ACHN (cell line): ENCODE results near the gene PTK6.

ENCODE experiments used
- DNase-seq: peaks from one replicate; pipeline ENCODE4 v3.0.0-alpha.2; 2015
- in situ Hi-C: cut with HindIII; loops from 2 replicates; pipeline ENCODE4 v1.10.0; 2017; ENCODE audit warnings: low sequenced_read_pairs, low pct_ligation_motif_present, low pct_unique_long_range_greater_than_20kb

Gene PTK6

DNA sequence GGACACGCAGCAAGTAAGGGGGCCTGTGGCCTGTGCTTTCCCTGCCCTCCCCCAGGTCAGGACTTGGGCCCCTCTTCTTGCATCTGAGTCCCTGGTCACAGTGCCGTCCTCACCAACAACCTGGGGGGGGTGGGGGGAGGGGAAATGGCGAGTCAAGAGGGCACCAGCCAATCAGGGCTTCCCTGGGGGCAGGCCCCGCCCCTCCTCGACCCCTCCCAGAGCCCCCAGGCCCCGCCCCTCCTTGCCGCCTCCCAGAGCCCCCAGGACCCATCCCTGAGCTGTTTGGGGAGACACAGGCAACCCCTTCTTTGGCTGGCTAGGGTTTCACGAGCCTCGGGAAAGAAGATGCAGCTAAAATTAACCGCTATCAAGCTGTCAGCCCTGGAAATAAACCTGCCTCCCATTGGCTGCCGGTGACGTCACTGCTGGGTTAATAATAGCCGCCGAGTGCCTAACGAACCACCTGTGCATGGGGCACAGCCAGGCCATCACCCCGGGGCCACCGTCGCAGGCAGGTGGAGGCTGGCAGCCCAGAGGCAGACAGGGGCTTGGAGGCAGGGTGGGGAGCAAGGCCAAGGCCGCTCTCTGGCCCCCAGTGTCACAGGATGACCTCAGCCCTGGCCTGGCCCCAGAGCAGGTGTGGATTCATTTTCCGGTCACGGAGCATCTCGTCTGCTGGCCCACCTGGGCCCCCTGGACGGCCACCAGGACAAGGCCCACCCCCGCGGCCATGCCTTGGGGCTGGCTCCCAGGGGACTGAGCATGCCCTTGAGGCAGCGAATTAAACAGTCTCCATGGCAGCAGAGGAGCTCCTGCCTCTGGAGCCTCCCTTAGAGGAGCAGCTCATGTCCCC, 35.1 kb downstream of the PTK6 start:
- in situ Hi-C loops, result no loop called here
- DNase-seq, result no peak

DNA sequence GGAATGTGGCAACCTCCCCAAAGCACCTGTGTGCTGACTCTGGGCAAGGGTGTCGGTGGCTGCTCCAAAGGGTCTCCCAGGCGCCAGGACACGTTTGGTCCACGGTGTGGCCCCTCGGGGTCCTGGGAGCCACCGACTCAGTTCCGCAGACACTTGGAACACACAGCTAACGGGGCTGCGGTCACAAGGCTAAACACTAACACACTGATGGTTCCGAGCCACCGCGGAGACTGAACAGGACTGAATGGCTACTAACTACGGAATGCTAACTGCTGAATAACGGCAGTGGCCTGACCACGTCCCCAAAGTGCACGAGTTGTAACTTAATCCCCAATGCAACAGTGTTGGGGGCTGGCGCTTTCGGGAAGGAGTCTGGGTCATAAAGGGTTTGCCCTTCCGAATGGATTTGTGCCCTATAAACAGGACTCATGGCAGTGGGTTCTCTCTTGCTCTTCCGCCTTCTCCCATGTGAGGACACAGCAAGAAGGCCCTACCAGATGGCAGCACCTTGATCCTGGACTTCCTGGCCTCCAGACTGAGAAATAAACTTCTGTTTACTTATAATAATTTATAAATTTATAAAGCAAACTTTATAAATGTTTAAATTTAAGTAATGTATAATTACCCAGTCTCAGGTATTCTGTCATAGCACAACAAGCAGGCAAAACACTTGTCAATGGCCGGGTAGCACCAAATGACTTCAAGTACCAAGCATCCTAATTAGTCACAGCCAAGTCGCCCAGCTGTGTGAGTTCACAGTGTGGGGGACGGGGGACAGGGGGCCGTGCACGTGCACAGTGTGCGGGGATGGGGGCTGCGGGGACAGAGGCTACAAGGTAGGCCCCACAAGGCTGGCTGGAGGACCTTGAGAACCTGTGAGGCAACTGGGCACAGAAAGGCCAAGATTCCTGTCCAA, 36.0 kb downstream of the PTK6 start:
- in situ Hi-C loops, result no loop called here
- no peak for DNase-seq

DNA sequence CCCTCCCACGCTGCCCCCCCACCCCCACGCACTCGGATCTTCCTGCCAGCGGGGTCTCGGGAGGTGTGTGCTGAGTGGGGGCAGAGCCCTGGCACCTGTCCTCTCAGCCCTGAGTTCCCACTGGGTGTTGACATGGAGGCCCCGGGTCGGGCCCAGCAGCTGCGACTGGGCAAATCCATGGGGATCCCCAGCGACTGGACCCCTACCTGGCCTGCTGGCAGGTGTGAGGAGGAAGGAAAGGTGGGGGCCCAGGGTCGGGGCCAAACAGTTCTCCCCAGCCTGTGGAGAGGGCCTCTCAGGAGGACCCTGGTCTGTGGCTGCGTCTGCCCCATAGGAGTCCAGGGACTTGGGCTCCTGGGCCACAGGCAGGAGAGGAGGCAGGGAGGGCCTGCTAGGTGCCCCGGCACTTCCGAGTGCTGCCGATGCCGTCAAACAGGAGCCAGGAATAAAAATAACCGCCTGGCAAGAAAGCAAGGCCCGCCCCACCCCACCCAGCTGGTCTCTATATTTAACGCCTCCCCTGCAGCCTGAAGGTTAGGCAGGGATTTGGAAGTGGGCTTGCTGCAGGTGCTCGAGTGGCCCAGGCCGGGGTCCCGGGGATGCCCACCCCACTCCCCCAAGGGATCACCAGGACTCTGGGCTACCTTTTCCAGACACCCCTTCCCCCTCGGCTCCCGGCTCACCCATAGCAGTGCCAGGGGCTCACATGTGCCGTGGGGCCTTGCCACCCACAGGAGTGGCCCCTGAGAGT, 36.9 kb downstream of the PTK6 start:
- in situ Hi-C loops, result no loop called here
- DNase-seq, result no peak

DNA sequence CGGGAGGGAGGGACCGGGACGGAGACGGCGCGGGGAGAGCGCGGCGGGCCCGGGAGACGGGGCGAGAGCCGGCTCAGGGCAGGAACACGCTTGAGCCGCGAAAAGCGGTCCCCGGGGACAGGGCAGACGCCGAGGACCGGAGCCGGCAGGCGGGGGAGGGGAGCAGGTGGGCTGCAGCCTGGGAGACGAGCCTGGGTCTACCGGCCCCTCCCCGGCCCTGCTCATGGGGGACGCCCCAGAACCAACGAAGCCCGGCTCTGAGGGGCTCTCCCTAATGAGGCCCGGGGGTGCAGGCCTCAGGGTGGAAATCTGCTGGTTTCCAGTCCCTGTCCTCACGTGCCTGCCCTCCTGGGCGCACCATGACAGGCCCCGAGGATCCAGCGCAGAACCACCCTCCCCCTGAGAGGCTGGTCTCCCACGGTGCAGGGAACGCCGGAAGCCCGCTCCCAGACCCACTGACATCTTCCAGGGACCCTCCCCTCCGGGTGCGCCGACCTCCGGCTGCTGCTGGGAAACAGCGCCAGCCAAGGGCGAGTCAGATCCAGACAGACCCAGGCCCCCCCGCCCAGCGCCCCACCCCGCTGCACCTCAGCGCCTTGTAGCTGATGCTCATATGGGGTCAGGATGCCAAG, 37.7 kb downstream of the PTK6 start:
- no peak for DNase-seq
- in situ Hi-C loops, result no loop called here

DNA sequence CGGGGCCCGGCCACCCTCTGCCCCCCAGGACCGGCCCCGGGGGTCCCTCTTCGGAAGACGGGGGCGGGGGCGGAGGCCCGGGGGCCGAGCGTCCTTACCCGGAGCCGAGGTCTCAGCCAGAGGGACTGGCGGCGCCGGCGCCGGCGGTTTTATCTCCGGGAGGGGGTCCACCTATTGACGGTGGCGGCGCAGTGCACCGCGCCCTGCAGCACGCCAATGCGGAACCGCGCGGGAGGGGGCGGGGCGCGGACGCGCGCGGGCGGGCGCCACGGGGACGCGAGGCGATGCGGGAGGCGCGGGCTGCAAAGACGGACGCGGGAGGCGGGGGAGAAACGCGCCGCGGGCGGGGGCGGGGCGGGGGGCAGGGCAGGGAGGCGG, 38.2 kb downstream of the PTK6 start, which contains the start of gene EEF1A2:
TSS of gene EEF1A2 (minus strand) at position 124 of the 378 bp plus-strand sequence. CDS start 1,320 bp downstream, outside the sequence.
- in situ Hi-C loops, result no loop called here
- peak; percentile 42 for DNase-seq

DNA sequence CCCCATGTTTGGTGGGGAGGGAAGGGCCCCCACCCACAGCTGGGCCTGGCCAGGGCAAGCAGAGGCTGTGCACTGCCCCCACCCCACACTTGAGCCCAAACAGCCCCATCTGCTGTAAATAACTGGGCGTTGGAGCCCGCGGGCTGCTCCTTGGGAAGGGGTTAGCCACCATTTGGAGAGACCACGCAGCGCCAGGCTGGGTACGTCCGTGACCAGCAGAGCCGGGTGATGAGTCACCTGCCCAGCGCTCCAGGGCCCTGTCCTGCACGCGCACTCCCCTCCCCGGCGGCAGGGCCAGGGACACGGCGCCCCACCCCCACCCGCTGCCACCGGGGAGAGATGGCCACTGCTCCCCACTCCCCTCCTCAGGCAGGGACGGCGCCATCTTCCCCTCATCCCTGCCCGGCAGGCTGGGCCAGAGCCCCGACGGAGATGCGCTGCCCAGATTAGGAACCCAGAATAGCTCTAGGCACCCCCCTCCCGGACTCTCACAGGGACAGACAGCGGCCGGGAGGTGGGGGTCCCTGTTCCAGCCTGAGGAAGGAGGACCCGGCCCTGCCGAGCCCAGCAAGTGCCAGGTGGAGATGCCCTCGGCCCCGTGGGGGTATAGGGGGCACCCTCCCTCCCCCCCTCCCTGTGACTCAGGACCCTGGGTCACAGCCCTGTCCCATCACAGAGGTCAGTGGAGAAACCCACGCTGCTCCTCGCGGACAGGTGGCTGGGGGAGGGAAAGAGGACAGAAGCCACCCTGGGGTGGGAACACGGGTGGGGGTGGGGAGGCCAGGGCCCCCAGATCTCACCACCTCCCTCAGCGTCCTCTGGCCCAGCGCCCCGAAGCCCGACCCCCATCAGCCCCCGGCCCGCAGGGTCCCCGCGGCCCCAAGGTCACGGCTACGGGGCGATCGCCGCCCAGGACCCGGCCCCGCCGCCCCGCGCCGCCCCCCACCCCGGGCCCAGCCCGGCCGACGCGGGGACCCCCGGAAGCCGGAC, 38.9 kb downstream of the PTK6 start:
- in situ Hi-C loops, result no loop called here
- DNase-seq, result peak; percentile 66

DNA sequence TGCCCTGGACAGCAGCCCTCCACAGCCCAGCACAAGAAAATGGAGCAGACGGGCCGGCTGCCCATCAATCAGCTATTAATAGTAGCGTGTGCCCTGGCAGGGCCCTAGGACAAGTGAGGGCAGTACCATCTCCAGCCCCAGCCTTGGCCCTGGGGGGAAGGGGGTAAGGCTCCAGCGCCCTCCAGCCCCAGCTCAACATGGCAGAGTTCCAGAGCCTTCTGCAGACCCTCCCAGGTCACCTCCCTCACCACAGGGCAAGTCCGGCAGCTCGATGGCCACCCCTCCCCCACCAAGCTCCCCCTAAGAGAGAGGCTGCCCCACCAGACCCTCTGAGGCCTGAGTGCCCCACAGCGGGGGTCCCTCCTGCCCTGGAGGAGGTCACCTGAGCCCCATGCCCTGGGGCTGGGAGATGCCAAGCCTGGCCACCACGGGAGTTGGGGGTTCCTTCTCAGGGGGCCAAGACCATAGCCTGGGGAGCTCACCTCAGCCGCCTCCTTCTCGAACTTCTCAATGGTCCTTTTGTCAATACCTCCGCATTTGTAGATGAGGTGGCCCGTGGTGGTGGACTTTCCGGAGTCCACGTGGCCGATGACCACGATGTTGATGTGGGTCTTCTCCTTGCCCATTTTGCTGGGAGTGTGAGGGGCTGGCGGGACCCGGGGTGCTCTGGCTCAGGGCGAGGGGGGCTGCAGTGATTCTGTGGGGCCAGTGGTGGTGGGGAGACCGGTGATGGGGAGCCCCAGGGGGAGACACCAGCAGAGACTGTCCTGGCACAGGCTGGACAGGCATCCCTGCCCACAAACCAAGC, 39.8 kb downstream of the PTK6 start:
- DNase-seq, result no peak
- in situ Hi-C loops, result no loop called here

DNA sequence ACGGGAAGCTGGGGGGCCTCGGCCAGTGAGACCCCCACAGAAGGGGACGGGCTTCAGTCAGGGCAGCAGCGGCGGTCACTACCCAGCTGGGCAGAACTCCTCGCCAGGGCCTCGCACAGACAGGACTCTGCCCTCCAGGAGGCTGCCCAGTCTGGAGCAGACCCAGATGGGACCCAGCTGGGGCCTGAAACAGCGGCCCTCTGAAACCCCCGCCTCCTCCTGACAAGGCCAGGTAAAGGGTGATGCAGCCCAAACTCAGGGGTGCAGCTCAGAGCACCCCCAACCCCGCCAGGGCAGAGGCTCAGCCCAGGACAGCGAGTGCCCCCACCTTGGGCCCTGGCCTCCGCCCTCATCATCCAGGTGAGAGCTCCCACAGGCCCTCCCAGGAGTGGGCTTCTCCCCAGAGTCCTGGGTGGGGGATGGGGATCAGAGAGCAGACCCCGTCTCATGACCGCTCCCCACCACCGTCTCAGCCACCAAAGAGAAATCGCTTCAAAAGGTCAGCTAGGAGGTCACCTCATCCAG, 40.5 kb downstream of the PTK6 start:
- in situ Hi-C loops, result no loop called here
- DNase-seq, result no peak

DNA sequence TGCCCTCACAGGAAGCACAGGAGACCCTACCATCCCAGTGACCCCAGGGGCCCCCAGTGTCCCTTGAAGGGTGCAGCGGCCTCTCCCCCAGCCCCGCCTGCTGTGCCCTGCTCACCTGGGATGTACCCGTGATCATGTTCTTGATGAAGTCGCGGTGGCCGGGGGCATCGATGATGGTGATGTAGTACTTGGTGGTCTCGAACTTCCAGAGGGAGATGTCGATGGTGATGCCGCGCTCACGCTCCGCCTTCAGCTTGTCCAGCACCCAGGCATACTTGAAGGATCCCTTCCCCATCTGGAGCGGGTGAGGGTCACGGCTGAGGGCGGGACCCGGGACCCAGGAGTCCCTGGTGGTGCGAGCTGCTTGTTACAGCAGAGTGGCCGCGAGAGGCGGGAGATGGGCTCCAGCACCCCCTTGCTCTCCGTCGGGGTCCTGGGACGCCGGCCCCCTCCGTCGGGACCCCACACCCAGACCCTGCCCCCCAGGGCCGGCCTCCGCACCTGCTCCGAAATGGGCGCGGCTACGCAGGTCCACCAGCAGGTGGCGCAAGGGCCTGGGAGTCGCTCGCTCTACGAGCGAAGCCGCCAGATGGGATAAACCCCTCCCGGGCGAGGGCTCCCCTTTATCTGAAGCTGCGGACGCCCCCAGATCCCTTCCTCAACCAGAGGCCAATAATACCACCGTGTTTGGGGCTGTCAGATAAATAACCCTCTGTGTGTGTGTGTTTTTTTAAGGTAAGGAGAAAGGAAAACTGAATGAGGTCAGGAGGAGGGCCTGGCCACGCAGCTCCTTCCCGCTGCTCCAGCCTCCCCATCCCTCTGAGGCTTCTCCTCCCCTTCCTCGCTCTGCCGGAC, 41.2 kb downstream of the PTK6 start:
- in situ Hi-C loops, result no loop called here
- peak; percentile 34 for DNase-seq

DNA sequence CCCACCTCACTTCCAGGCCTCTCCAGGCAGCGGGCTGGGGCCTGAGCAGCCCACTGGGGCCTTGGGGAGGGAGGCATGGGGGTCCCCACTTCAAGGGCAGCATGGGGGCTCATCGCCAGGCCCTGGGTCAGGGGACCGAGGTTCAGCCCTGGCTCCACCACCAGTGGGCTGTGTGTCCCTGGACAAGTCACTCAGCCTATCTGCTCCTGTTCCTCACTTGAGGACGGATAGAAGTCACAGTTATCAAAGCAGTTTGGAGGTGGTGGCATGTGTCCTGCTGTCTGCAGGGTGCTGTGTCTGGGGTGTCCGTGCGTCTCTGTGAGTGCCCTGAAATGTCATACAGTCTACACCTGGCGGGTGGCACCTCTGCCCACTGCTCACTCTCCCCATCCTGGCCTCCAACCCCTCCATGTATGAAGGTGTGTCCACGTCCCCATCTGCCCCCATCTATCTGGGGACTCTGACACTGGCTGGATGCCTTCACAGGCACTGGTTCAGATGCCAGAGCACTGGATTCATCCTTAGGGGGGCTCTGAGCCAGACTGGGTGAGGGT, 41.9 kb downstream of the PTK6 start:
- in situ Hi-C loops, result no loop called here
- no peak for DNase-seq

DNA sequence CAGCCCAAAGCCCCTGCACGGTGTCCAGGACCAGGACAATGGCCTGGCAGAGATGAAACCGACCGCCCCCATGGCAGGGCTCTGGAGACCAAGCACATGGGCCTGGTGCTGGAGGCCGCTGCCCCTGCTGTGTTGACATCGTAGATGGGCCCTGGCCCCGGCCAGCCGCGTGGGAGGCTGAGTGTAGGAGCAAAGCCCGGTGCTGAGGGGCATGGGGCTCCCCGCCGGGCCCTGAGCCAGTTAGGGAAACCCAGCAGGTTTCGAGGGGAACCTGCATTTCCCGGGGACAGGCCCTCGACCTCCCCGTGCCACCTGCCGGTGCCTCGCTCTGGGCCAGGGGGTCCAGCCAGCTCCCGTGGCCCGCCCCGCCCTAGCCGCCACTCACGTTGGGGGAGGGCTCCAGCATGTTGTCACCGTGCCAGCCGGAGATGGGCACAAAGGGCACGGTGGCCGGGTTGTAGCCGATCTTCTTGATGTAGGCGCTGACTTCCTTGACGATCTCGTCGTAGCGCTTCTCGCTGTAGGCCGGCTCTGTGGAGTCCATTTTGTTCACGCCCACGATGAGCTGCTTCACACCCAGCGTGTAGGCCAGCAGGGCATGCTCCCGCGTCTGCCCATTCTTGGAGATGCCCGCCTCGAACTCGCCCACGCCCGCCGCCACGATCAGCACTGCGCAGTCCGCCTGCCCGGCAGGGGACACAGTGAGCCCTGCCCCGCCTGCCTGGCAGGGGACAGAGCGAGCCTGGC, 42.6 kb downstream of the PTK6 start:
- in situ Hi-C loops, result no loop called here

DNA sequence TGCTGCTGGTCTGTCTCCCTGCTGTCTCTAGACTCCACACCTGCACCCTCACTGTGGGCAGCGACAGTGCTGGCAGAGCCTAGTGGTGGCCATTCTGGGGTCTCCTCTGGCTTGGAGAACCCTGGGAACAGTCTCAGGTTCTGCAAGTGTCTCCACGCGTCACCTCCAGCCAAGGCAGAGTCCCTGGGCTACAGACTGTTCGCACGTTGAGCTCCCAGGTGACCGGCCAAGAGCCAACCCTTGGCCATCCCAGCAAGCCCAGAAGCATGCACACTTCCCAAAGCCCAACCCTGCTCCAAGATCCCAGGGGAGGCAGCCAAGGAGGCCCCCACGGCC, 43.1 kb downstream of the PTK6 start:
- in situ Hi-C loops, result no loop called here

More for the DNA sequence above, 42.6 kb downstream of the PTK6 start:
- no peak for DNase-seq

DNA sequence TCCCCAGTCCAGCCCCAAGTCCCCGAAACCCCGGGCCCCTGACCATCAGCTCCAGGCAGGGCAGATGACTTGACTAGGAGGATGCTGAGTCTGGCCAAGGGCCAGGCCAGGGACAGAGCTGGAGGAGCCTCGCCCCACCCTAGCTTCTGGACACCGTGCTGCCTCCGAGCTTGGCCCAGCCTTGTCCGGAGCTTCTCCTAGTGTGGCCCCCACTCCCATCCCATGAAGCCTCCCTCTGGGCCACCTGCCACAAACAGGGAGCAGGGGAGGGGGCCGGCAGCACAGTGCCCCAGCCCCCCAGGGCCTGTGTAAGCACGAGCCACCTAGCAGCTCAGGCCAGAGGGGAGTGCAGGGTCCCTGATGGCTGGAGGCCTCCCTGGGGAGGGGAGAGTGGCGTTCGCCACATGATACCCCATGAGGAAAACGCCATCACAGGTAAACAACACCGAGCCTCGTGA, 43.6 kb downstream of the PTK6 start:
- DNase-seq, result no peak
- in situ Hi-C loops, result no loop called here

More for the DNA sequence above, 43.1 kb downstream of the PTK6 start:
- no peak for DNase-seq

DNA sequence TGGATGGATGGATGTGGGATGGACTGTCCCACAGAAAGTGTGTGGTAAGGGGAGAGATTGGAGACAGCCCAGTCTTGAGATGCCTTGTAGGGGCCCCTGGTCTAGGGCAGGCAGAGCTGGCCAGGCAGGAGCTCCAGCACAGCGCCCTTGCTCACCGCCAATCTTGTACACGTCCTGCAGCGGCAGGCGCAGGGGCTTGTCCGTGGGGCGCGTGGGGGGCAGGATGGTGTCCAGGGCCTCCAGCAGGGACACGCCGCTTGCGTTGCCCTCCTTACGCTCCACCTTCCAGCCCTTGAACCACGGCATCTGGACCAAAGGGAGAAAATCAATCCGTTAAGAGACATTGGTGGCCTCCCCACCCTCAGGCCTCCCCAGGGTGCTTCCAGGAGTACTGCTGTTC, 44.2 kb downstream of the PTK6 start:
- in situ Hi-C loops, result no loop called here
- DNase-seq, result no peak

DNA sequence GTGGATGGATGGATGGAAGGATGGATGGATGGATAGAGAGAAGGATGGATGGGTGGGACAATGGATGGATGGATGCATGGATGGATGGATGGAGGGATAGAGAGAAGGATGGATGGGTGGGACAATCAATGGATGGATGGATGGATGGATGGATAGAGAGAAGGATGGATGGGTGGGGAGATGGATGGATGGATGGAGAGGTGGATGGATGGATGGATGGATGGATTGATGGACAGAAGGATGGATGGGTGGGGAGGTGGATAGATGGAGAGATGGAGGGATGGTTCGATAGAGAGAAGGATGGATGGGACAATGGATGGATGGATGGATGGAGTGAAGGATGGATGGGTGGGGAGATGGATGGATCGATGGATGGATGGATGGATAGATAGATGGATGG, 44.7 kb downstream of the PTK6 start:
- no peak for DNase-seq
- in situ Hi-C loops, result no loop called here
